Measurements from ENCODE around the gene RYR2. TPM values are rescaled to one million over a fixed set of nuclear protein-coding genes. Genes with fewer than 3 reads are reported as not detected.

Gene RYR2
- total and polyA plus RNA-seq, 4 donors, result 2.6 to 128 (median 17.7) TPM

DNA sequence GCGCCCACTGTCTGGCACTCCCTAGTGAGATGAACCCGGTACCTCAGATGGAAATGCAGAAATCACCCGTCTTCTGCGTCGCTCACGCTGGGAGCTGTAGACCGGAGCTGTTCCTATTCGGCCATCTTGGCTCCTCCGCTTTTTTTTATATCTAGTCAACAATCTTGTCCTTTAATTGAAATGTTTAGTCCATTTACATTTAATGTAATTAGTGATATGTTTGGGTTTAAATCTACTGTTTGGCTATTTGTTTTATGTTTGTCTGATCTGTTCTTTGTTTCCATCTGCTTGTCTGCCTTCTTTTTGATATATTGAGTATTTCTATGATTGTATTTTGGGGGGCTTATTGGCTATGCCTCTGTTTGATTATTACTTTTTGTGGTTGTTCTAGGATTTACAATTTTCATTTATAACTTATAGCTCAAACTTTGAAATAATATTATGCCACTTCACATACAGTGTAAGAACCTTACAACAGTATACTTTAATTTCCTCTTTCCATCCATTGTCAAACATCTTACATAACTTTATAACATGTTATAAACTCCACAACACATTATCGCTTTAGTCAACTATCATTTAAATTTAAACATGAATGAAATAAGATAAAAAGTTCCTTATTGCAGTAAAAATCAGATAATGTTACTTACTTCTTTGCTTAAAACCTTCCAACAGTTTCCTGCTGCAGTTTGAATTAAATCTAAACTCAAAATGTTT is 16.5 kb upstream of the RYR2 start:
- Histone ChIP-seq H3K27ac (ENCODE audit: low read depth in 1 of 2, low read length in 2 of 2) (no peak overlapping the region), H3K27me3 (ENCODE audit: control insufficient read depth in 1 of 2, insufficient read depth in 2 of 2, low read length in 1 of 2) (no peaks in the 10 kb centered on the region), H3K4me1 (ENCODE audit: control insufficient read depth in 1 of 2, insufficient read depth in 2 of 2, low read length in 2 of 2) (peaks cover 4 to 6% of the 10 kb centered on the region in 2 donors), H3K9me3 (ENCODE audit: control insufficient read depth, low read length) (no peaks in the 10 kb centered on the region), H3K36me3 (ENCODE audit: control insufficient read depth in 1 of 2, insufficient read depth in 2 of 2, low read length in 1 of 2) (no peaks in the 10 kb centered on the region), H3K4me3 (ENCODE audit: low read length in 2 of 2) (no peak overlapping the region)
- intact Hi-C loops (cut with DNase I), result no loop called here
- 96 to 98% methylated on average over 8 of the region's 10 CpGs for WGBS, 2 donors
- ATAC-seq (ENCODE audit: low FRiP score) (no peak), DNase-seq (no peak)

DNA sequence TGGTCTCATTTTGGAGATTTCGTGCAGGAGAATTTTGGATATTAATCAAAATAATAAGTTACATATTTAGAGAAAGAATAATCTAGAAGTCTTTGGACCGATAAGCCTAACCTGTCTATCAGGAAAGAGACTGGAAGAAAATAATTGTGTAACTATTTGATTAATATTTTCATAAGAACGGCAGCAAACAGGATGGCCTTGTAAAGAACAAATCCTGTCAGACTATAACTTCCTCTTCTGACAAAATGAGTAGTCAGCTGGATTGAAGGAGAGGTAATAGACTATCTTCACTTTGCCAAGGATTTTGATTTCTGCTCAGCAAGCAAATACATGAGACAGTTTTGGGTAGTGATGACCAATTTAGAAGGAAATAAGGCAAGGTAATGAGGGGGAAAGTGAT is 12.7 kb upstream of the RYR2 start:
- H3K4me3 ChIP-seq (ENCODE audit: low read length in 2 of 2), result no peak overlapping the region
- WGBS, 2 donors, result 77 to 86% methylated on average over 3 of the region's 3 CpGs
- H3K4me1 ChIP-seq (ENCODE audit: control insufficient read depth in 1 of 2, insufficient read depth in 2 of 2, low read length in 2 of 2), result peaks cover 4 to 6% of the 10 kb centered on the region in 2 donors
- intact Hi-C loops (cut with DNase I), result no loop called here
- H3K27me3 ChIP-seq (ENCODE audit: control insufficient read depth in 1 of 2, insufficient read depth in 2 of 2, low read length in 1 of 2), result no peaks in the 10 kb centered on the region
- no peaks in the 10 kb centered on the region for H3K9me3 ChIP-seq (ENCODE audit: control insufficient read depth, low read length)
- no peak for ATAC-seq (ENCODE audit: low FRiP score)
- no peak overlapping the region for H3K27ac ChIP-seq (ENCODE audit: low read depth in 1 of 2, low read length in 2 of 2)
- H3K36me3 ChIP-seq (ENCODE audit: control insufficient read depth in 1 of 2, insufficient read depth in 2 of 2, low read length in 1 of 2), result no peaks in the 10 kb centered on the region
- no peak for DNase-seq

DNA sequence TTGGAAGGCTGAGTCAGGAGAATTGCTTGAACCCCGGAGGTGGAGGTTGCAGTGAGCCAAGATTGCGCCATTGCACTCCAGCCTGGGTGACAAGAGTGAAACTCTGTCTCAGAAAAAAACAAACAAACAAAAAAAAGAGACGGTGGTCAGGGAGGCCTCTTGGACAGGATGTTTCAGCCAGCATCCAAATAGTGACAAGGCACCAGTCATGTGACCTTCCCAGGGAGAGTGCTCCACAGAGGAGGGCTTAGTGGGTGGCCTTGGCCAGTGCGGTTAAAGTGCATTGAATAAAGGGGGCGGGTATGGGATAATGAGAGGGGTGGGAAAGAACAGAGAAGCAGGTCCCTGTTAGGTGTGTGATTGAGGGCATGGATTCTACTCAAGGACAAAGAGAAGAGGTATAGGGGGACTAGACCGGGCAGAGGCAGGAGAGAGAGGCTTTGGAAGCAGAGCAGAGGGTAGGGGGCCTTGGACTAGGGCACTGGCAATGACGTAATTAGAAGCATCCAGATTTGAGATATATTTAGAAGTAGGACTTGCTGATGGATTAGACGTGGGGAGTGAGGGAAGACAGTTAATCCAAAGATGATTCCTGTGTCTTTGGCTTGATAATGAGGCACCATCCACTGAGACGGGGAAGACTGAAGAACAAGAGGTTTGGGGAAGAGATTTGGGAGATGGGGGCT is 12.0 kb upstream of the RYR2 start:
- Histone ChIP-seq H3K27me3 (ENCODE audit: control insufficient read depth in 1 of 2, insufficient read depth in 2 of 2, low read length in 1 of 2) (no peaks in the 10 kb centered on the region), H3K9me3 (ENCODE audit: control insufficient read depth, low read length) (no peaks in the 10 kb centered on the region), H3K4me3 (ENCODE audit: low read length in 2 of 2) (no peak overlapping the region), H3K27ac (ENCODE audit: low read depth in 1 of 2, low read length in 2 of 2) (peak overlapping the region in 1 of 2 donors; percentile 41), H3K4me1 (ENCODE audit: control insufficient read depth in 1 of 2, insufficient read depth in 2 of 2, low read length in 2 of 2) (peaks cover 4 to 6% of the 10 kb centered on the region in 2 donors), H3K36me3 (ENCODE audit: control insufficient read depth in 1 of 2, insufficient read depth in 2 of 2, low read length in 1 of 2) (no peaks in the 10 kb centered on the region)
- ATAC-seq (ENCODE audit: low FRiP score) (no peak), DNase-seq (no peak)
- WGBS, 2 donors, result 76 to 81% methylated on average over 9 of the region's 9 CpGs
- intact Hi-C loops (cut with DNase I), result loop anchor here in 1 of 2 donors (2.0 kb wide), 1 partner anchor 17 kb away; no protein-coding TSS in a partner anchor

DNA sequence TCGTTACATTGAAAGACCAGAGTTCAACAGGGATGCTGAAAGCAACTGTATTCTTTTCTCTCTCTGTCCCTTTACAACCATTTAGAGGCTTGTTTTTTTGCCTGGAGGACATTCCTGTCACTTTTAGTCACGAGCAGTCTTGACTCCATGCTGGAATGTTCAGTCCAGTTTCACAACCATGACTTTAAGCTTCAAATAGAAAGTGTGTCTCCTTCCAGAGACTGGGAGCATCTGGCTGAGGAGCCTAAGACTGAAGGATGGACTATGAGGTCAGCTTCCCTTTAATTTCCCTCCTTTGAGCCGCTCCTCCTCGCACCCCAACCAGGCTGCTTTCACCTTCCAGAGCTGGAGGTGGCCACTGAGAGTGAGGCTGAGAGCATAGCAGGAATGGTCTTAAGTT is 10.5 kb upstream of the RYR2 start:
- ATAC-seq (ENCODE audit: low FRiP score) (peak; percentile 87), DNase-seq (no peak)
- Histone ChIP-seq H3K4me3 (ENCODE audit: low read length in 2 of 2) (peak overlapping the region in 1 of 2 donors; percentile 4), H3K36me3 (ENCODE audit: control insufficient read depth in 1 of 2, insufficient read depth in 2 of 2, low read length in 1 of 2) (no peaks in the 10 kb centered on the region), H3K9me3 (ENCODE audit: control insufficient read depth, low read length) (no peaks in the 10 kb centered on the region), H3K4me1 (ENCODE audit: control insufficient read depth in 1 of 2, insufficient read depth in 2 of 2, low read length in 2 of 2) (peaks cover 4 to 9% of the 10 kb centered on the region in 2 donors), H3K27ac (ENCODE audit: low read depth in 1 of 2, low read length in 2 of 2) (peak overlapping the region; percentile 57 to 89), H3K27me3 (ENCODE audit: control insufficient read depth in 1 of 2, insufficient read depth in 2 of 2, low read length in 1 of 2) (no peaks in the 10 kb centered on the region)
- intact Hi-C loops (cut with DNase I), result loop anchor here in 1 of 2 donors (2.0 kb wide), 1 partner anchor 19 kb away; no protein-coding TSS in a partner anchor
- 2 to 5% methylated on average over 4 of the region's 4 CpGs for WGBS, 2 donors

DNA sequence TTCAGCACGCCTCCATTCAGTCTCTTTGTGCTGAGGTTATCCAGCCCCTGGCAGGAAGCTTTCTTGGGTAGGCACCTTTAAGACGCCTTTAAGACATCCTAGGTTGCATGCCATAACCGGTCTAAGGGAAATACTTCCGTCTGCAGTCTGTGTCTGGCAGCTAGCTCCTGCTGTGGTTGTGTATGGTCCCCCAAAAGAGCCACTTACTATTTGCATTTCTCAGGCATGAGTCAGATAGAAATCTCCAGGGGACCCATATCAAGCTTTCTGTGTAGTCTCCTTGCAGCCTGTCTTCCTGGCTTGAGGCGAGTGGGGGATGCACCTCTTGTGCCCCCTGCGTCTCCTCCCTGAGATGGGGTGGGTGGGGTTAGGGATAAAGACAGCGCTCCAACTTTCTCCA is 10.0 kb upstream of the RYR2 start:
- DNase-seq, result no peak
- Histone ChIP-seq H3K27me3 (ENCODE audit: control insufficient read depth in 1 of 2, insufficient read depth in 2 of 2, low read length in 1 of 2) (no peaks in the 10 kb centered on the region), H3K4me1 (ENCODE audit: control insufficient read depth in 1 of 2, insufficient read depth in 2 of 2, low read length in 2 of 2) (peaks cover 4 to 9% of the 10 kb centered on the region in 2 donors), H3K36me3 (ENCODE audit: control insufficient read depth in 1 of 2, insufficient read depth in 2 of 2, low read length in 1 of 2) (no peaks in the 10 kb centered on the region), H3K27ac (ENCODE audit: low read depth in 1 of 2, low read length in 2 of 2) (peak overlapping the region; percentile 57 to 71), H3K4me3 (ENCODE audit: low read length in 2 of 2) (peak overlapping the region in 1 of 2 donors; percentile 4), H3K9me3 (ENCODE audit: control insufficient read depth, low read length) (no peaks in the 10 kb centered on the region)
- WGBS, 2 donors, result 14 to 20% methylated on average over 7 of the region's 7 CpGs
- peak; percentile 73 for ATAC-seq (ENCODE audit: low FRiP score)
- intact Hi-C loops (cut with DNase I), result no loop called here

DNA sequence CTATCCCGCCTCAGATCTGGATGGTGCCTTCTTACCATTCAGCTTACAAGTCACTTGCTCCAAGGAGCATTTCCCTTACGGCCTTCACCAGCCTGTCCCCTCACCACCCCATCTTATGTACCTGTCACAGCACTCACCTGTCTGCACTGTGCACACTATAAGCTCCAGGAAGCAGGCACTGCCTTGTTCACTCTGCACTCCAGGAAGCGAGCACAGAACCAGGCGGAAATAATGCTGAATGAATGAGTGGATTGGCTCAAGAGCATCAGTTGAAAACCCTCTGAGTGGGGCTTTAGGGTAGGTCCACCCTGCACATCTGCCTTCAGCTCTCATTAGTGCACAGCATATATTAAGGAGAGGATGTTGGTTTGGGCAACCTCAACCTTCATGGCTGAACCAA is 8.9 kb upstream of the RYR2 start:
- Histone ChIP-seq H3K4me1 (ENCODE audit: control insufficient read depth in 1 of 2, insufficient read depth in 2 of 2, low read length in 2 of 2) (peaks cover 0 to 3% of the 10 kb centered on the region in 2 donors), H3K9me3 (ENCODE audit: control insufficient read depth, low read length) (no peaks in the 10 kb centered on the region), H3K27ac (ENCODE audit: low read depth in 1 of 2, low read length in 2 of 2) (peak overlapping the region; percentile 49), H3K36me3 (ENCODE audit: control insufficient read depth in 1 of 2, insufficient read depth in 2 of 2, low read length in 1 of 2) (no peaks in the 10 kb centered on the region), H3K4me3 (ENCODE audit: low read length in 2 of 2) (no peak overlapping the region), H3K27me3 (ENCODE audit: control insufficient read depth in 1 of 2, insufficient read depth in 2 of 2, low read length in 1 of 2) (no peaks in the 10 kb centered on the region)
- DNase-seq, result no peak
- ATAC-seq (ENCODE audit: low FRiP score), result no peak
- intact Hi-C loops (cut with DNase I), result no loop called here
- 95 to 96% methylated on average over 4 of the region's 4 CpGs for WGBS, 2 donors

DNA sequence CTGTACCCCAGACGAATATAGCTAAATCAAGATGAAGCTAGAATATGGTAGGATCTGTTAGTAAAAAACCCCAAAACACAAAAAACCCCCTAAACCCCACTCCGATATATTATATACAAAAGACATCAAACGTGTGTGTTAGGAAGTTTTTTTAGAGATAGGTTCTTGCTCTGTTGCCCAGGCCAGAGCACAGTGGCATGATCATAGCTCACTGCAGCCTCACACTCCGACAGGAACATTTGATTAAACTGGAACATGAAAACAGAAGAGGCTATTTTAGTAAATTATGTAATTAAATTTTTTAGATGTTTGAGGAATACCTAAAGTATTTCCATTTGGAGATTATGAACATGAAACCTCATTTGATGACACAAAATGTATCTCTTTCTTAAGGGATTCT is 8.2 kb upstream of the RYR2 start:
- intact Hi-C loops (cut with DNase I), result no loop called here
- Histone ChIP-seq H3K9me3 (ENCODE audit: control insufficient read depth, low read length) (no peaks in the 10 kb centered on the region), H3K27me3 (ENCODE audit: control insufficient read depth in 1 of 2, insufficient read depth in 2 of 2, low read length in 1 of 2) (no peaks in the 10 kb centered on the region), H3K27ac (ENCODE audit: low read depth in 1 of 2, low read length in 2 of 2) (peak overlapping the region in 1 of 2 donors; percentile 49), H3K36me3 (ENCODE audit: control insufficient read depth in 1 of 2, insufficient read depth in 2 of 2, low read length in 1 of 2) (no peaks in the 10 kb centered on the region), H3K4me3 (ENCODE audit: low read length in 2 of 2) (no peak overlapping the region), H3K4me1 (ENCODE audit: control insufficient read depth in 1 of 2, insufficient read depth in 2 of 2, low read length in 2 of 2) (peaks cover 0 to 3% of the 10 kb centered on the region in 2 donors)
- no peak for ATAC-seq (ENCODE audit: low FRiP score)
- WGBS, 2 donors, result 28 to 30% methylated on average over 4 of the region's 4 CpGs
- no peak for DNase-seq

DNA sequence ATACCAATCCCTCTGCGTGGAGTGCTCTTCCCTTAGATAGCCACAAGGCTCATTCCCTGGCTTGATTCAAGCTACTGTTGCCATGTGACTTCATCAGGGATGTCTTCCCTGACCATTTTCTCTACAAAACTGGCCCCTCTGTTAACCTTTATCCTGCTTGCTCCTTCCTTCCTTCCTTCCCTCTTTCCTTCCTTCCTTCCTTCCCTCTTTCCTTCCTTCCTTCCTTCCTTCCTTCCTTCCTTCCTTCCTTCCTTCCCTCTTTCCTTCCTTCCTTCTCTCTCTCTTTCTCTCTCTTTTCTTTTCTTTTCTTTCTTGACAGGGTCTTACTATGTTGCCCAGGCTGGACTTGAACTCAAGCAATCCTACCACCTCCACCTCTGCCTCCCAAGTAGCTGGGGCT is 6.2 kb upstream of the RYR2 start:
- Histone ChIP-seq H3K36me3 (ENCODE audit: control insufficient read depth in 1 of 2, insufficient read depth in 2 of 2, low read length in 1 of 2) (no peaks in the 10 kb centered on the region), H3K4me3 (ENCODE audit: low read length in 2 of 2) (no peak overlapping the region), H3K27me3 (ENCODE audit: control insufficient read depth in 1 of 2, insufficient read depth in 2 of 2, low read length in 1 of 2) (no peaks in the 10 kb centered on the region), H3K4me1 (ENCODE audit: control insufficient read depth in 1 of 2, insufficient read depth in 2 of 2, low read length in 2 of 2) (peaks cover 0 to 3% of the 10 kb centered on the region in 2 donors), H3K27ac (ENCODE audit: low read depth in 1 of 2, low read length in 2 of 2) (peak overlapping the region in 1 of 2 donors; percentile 29), H3K9me3 (ENCODE audit: control insufficient read depth, low read length) (no peaks in the 10 kb centered on the region)
- DNase-seq (no peak), ATAC-seq (ENCODE audit: low FRiP score) (no peak)
- intact Hi-C loops (cut with DNase I), result no loop called here
- WGBS, 2 donors, result 95 to 100% methylated on average over 1 of the region's 1 CpG

DNA sequence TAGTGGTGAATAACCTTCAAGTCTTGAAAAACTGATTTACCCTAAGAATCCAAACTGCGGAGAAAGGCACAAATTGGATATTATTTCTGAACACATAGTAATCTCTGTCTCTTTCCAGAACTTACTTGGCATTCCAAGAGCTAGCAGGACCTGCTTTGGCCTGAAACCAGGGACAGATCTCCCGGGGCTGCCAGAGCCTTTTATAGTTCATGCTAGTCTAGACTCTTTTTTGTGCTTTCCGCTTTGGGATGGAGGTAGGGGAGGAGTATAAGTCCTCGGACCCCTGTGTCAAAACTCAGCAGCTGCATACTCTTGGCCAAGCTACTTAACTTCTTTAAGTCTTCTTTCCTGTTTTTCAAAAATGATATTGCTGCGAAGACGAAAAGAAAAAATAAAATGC is 3.8 kb upstream of the RYR2 start:
- H3K27ac ChIP-seq (ENCODE audit: low read depth in 1 of 2, low read length in 2 of 2), result peak overlapping the region in 1 of 2 donors; percentile 56
- DNase-seq, result no peak
- H3K9me3 ChIP-seq (ENCODE audit: control insufficient read depth, low read length), result no peaks in the 10 kb centered on the region
- intact Hi-C loops (cut with DNase I), result no loop called here
- H3K4me1 ChIP-seq (ENCODE audit: control insufficient read depth in 1 of 2, insufficient read depth in 2 of 2, low read length in 2 of 2), result peaks cover 0 to 3% of the 10 kb centered on the region in 2 donors
- WGBS, 2 donors, result 21 to 27% methylated on average over 6 of the region's 6 CpGs
- no peaks in the 10 kb centered on the region for H3K36me3 ChIP-seq (ENCODE audit: control insufficient read depth in 1 of 2, insufficient read depth in 2 of 2, low read length in 1 of 2)
- H3K27me3 ChIP-seq (ENCODE audit: control insufficient read depth in 1 of 2, insufficient read depth in 2 of 2, low read length in 1 of 2), result no peaks in the 10 kb centered on the region
- no peak for ATAC-seq (ENCODE audit: low FRiP score)
- no peak overlapping the region for H3K4me3 ChIP-seq (ENCODE audit: low read length in 2 of 2)
